A549 treated with Mapracorat at 1 μM for 4 hours (cell line): ENCODE measurements around the gene TXNDC11. TPM values are rescaled to one million over a fixed set of nuclear protein-coding genes. Genes with fewer than 3 reads are reported as not detected.

Experiments used
- total RNA-seq: library from RNA; stranded (reverse); fragments of 200-300 nt; extraction: Qiagen RNA extraction; gene quantifications from 5 replicates; pipeline ENCODE4 v1.2.3, GENCODE V29; 2022

TXNDC11 gene, protein sequence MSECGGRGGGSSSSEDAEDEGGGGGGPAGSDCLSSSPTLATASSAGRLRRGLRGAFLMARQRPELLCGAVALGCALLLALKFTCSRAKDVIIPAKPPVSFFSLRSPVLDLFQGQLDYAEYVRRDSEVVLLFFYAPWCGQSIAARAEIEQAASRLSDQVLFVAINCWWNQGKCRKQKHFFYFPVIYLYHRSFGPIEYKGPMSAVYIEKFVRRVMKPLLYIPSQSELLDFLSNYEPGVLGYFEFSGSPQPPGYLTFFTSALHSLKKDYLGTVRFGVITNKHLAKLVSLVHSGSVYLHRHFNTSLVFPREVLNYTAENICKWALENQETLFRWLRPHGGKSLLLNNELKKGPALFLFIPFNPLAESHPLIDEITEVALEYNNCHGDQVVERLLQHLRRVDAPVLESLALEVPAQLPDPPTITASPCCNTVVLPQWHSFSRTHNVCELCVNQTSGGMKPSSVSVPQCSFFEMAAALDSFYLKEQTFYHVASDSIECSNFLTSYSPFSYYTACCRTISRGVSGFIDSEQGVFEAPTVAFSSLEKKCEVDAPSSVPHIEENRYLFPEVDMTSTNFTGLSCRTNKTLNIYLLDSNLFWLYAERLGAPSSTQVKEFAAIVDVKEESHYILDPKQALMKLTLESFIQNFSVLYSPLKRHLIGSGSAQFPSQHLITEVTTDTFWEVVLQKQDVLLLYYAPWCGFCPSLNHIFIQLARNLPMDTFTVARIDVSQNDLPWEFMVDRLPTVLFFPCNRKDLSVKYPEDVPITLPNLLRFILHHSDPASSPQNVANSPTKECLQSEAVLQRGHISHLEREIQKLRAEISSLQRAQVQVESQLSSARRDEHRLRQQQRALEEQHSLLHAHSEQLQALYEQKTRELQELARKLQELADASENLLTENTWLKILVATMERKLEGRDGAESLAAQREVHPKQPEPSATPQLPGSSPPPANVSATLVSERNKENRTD
- 38.7 to 44.1 TPM (median 42.1 TPM) in 5 replicates for total RNA-seq

GRCh38 chr16:11742536-11743307 lies at the start of gene TXNDC11:
TXNDC11 (minus strand) TSS chr16:11742857; CDS start chr16:11742730, 127 bp downstream.

DNA sequence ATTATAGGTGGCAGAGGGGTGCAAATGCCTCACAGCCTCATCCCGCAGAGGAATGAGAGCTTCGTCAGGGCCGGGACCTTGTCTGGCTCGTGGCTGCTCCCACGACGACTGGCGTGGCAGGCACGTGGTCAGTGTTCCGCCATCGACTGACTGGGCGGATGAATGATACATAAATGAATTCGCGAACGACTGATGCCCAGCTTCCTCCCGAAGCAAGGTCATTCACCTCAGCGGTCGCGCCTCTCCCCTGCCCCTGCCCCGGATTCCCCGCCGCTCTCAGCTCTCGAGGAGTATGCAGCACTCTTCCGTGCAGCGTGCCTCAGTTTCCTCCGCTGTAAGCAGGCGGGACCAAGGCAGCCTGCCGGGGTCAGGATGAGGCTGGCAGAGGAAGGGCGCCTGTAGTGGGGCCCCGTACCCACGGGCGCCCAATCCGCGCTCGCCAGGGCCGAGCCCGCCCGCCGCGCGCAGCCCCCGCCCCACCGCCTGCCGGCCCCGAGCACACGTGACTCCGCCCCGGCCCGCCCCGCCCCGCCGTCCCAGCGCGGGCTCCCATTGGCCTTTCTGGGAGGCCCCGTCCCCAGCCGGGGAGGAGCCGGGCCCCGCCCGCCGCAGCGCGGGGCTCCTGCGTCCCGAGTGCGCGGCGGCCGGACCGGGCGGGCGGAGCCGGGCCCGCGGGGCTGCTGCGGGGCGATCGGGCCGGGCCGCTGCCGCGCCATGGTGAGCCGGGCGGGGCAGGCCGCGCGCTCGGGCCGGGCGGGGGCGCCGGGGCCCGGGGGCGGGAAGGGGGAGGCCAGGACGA lies 74.6 kb downstream of the TXNDC11 start, which contains the start of gene SNN:
Gene SNN (plus strand): TSS at position 632 of the 799 bp plus-strand sequence. CDS start 7,605 bp downstream, outside the sequence.

Other genes starting within 250 kb of the TXNDC11 start
- gene LITAF, start 155.9 kb downstream of the TXNDC11 start, total RNA-seq = 174 to 200 TPM (median 182 TPM) in 5 replicates
- 14.7 to 19.4 TPM (median 18.1 TPM) in 5 replicates for gene SNN, start 74.4 kb downstream of the TXNDC11 start, total RNA-seq
- 24.7 to 33.2 TPM (median 27.4 TPM) in 5 replicates for gene ZC3H7A, start 54.4 kb upstream of the TXNDC11 start, total RNA-seq
- gene RSL1D1, start 108.7 kb upstream of the TXNDC11 start, total RNA-seq = 209 to 273 TPM (median 227 TPM) in 5 replicates
- gene GSPT1, start 173.1 kb upstream of the TXNDC11 start, total RNA-seq = 175 to 222 TPM (median 179 TPM) in 5 replicates
- gene NPIPB2, start 199.2 kb upstream of the TXNDC11 start, total RNA-seq = 1.0 to 4.7 TPM (median 3.0 TPM) in 5 replicates
- not detected in 5 replicates for gene TNFRSF17, start 222.4 kb upstream of the TXNDC11 start, total RNA-seq
- gene SNX29, start 233.9 kb upstream of the TXNDC11 start, total RNA-seq = 2.1 to 2.8 TPM (median 2.6 TPM) in 5 replicates